Activated T-cell treated with anti-CD3 and anti-CD28 coated beads for 48 hours (primary cell): ENCODE results near the gene KRTAP4-9.
"Not testable (repeated sequence)": the region's sequence is repeated elsewhere in the genome, so short reads cannot be mapped to it uniquely, and the experiment has no call there.

ENCODE experiments used
- DNase-seq: peaks from one replicate; pipeline ENCODE4 v3.0.0-alpha.2; 2020; ENCODE audit warnings: low read depth

Gene KRTAP4-9

DNA sequence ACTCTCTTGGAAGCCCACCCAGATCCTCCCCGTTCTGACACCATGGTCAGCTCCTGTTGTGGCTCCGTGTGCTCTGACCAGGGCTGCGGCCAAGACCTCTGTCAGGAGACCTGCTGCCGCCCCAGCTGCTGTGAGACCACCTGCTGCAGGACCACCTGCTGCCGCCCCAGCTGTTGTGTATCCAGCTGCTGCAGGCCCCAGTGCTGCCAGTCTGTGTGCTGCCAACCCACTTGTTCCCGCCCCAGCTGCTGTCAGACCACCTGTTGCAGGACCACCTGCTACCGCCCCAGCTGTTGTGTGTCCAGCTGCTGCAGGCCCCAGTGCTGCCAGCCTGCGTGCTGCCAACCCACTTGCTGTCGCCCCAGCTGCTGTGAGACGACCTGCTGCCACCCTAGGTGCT, at the start of gene KRTAP4-9:
Gene KRTAP4-9 (plus strand): TSS at position 43 of the 400 bp plus-strand sequence. CDS start 0 bp downstream, at position 43.
- DNase-seq, result not testable (repeated sequence)

DNA sequence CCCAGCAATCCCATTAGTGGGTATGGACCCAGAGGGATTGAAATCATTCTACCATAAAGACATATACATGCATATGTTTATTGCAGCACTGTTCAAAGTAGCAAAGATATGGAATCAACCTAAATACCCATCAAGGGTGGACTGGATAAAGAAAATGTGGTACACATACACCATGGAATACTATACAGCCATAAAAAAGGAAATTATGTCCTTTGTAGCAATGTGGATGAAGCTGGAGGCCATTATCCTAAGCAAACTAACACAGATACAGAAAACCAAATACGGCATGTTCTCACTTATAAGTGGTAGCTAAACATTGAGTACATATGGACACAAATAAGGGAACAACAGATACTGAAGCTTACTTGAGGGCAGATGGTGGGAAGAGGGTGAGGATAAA, 47.6 kb upstream of the KRTAP4-9 start:
- no peak for DNase-seq

DNA sequence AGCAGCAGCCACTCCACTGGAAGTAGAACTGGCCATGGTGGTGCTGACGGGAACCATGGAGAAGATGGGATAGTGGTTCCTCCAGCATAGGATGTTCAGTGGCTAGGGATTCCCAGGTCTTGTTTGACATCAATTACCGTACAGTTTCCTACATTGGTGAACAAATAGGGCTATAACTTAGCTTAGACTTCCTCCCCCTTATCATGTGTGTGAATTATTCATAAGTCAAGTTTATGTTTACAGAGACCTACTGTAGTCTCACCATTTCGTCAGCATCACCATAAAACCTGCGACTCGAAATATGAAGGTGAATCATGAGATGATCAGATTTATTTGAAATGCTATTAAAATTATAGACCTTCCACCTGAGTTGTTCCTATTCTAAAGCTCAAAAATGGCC, 46.4 kb upstream of the KRTAP4-9 start:
- DNase-seq, result no peak

DNA sequence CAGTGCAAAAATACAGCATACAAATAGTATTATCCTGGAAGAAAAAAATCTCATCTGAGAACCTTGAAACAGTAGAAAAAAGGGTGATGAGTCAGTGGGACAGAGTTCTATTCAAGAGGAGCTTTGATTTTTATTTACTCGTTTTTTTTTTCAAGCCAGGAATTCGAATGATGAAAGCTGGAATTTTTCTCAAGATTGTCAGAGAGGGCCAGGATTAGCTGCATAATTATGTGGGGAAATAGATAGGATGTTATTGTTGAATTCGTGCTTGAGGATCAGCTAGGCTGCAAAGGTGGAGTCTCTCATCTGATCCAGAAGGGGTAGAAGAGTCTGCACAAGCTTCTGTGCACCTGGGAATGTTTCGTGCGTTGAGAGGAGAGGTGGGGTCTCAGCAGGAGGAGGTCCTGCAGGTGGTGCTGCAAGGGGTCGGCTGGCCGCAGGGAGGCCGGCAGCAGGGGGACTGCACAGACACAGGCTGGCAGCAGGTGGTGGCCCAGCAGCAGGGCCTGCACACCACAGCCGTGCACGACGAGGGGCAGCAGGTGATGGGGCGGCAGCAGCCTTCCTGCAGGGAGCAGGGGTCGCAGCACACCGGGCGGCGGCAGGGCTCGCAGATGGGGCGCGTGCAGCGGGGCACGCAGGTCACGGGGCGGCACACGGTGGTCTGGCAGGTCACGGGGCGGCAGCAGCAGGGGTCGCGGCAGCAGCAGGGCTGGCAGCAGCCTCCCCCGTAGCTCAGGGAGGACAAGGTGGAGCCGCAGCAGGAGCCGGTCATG, 45.7 kb upstream of the KRTAP4-9 start:
- DNase-seq, result not testable (repeated sequence)

DNA sequence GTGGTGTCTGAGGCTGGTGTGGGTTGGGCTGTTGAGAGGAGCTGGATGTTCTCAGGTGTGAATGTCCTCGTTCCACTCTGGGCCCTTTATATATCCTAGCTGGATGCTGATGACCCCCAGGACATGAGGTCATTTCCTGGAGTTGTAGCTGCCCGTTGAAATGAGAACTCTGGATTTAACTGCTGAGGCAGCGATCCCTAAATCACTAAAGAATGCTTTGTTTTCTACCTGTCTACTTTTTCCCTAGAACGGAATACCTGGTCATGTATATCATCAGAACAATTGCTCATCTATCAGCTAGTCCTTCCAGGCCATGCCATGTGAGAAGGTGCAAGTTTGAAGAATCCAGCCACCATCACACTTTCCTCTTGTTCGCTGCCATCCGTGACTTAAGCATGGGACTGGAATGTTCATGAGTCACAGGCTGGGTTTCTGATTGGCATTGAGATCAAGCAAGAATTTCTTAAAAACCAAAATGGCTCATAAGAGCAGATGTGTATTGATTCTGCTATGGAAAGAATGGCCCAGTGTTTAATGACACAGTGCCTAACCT, 45.1 kb upstream of the KRTAP4-9 start, which contains the start of gene KRTAP2-3:
Gene KRTAP2-3 (minus strand): TSS at position 63 of the 553 bp plus-strand sequence. CDS start 64 bp downstream, outside the sequence.
- DNase-seq, result no peak

DNA sequence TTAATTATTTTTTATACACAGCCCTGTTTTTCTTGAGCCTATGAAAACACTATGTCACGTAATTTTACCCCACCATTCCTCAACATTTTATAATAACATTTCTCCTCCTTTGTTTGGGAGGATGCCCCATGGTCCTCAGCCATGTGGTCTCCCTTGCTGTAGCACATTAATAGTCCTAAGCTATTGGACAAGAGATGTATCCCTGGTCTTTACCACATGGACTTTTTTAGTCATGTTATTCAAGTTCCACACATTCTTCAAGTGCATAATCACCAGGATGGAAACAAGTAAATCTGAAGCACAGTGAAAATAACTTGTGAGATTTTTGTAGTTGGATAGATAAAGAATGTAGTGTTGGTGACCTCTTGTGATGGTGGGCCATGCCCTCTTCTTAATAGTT, 43.2 kb upstream of the KRTAP4-9 start:
- DNase-seq, result no peak

DNA sequence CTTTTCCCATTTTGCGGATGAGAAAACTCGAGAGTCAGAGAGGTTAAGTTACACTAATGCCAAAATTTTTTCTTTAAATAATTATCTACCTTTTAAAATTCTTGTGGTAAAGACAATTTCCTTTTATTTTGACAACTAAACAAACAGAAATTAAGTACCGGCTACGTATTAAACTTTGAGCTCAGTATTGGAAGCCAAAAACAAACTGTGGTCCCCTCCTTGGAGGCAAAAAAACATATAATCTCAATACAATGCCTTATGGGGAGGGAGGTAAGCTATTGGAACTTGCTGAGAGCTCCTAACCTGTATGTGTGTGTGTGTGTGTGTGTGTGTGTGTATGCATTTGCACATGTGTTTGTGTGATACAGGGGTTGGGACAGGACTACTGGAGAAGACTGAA, 41.7 kb upstream of the KRTAP4-9 start:
- no peak for DNase-seq

DNA sequence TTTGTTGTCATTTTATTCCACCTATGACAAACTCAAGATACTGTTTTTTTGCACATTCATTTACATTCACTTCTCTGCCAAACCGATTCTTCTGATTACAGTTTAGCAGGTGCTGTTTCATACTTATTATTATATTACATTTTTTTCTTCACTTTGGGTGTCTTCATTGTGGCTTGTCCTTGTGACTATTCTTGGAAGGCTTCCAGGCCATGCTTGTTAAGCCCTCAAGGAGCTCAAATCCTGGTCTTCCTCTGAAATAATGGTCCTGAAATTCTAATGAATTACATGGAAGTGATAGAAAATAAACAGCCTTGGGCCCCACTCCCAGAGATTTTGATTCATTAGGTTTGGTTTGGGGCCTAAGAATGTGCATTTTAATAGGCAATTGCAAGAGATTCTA, 40.9 kb upstream of the KRTAP4-9 start:
- DNase-seq, result no peak

DNA sequence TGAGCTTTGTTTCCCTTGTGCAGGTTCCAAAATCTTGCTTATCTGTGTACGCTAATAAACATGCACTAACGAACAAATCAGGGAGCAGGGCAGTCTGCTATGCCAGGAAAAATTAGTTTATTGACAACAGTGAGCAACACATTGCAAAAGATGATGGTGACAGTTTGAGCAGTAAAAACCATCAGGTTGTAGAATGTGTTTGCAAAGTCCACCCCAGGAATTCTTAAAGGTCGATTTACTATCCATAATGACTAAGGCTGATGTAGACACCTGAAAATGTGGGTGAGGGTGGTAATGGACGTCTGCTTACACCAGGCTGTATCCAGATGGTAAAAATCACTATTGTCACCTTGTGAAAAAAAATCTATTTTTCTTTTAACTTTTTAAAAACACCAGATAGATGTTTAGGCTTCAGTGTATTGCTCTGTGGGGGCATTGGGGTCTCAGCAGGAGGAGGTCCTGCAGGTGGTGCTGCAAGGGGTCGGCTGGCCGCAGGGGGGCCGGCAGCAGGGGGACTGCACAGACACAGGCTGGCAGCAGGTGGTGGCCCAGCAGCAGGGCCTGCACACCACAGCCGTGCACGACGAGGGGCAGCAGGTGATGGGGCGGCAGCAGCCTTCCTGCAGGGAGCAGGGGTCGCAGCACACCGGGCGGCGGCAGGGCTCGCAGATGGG, 40.0 kb upstream of the KRTAP4-9 start:
- DNase-seq, result not testable (repeated sequence)

DNA sequence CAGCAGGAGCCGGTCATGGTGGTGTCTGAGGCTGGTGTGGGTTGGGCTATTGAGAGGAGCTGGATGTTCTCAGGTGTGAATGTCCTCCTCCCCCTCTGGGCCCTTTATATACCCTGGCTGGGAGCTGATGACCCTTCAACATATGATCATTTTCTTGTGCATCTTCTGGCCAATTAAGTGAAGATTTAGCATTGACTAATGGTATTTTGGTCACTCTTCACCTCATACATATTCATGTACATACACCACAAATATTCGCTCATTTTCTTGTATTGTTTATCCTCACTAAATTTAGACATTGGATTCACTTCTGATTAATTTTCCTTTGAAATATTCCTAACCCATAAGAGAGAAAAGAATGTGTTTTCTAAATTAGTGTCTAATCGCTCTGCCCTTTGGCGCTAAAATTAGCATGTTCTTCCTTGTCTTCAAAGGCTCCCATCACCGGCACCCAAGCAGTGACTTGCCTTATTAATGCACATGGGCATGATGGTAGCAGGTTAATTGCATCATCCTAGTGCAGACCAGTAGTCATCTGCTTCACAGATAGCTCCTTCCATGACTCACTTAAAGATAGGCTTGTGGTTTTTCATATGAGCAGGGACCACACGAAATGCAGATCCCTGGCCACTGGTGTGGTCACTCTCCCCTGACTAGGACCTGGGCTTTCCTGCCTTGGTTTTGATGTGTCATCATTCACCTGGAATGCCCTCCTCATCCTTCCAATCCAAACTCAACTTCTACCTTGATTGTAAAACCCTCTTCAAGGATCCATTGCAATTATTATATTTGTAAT, 39.2 kb upstream of the KRTAP4-9 start, which contains the start of gene KRTAP2-4:
Gene KRTAP2-4 (minus strand): TSS at position 51 of the 796 bp plus-strand sequence. CDS start 34 bp downstream, at position 17.
- DNase-seq, result no peak

DNA sequence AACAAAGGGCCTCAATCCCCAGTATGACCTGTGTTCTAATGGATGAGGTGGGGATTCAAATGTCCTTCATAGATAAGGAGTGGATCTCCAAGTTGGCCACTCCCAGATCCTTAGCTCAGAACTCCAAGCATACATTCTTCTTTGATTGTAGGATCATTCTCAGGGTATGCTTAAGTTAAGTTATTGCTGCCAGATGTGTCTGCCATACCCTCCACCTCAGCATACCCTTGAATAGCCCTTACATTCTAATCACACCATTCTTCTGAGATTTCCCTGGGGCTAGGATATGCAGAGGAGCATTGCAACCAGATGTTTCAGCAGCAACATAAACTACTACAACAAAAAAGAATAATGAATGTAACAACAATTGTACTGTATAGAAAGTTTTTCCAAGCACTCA, 37.9 kb upstream of the KRTAP4-9 start:
- no peak for DNase-seq

DNA sequence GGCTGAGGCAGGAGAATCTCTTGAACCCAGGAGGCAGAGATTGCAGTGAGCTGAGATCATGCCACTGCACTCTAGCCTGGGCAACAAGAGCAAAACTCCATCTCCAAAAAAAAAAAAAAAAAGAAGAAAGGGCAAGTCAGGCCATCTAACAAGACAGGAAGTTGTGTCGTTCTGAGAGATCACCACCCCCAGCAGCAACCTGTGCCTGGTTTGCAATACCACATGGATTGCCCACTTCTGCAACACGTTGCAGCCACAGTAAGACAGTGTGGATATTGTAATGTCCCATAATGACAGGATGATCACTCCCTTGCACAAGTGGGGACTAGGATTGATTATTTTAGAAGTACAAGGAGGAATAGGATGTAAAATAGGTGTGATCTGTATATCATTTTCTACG, 36.2 kb upstream of the KRTAP4-9 start:
- no peak for DNase-seq

DNA sequence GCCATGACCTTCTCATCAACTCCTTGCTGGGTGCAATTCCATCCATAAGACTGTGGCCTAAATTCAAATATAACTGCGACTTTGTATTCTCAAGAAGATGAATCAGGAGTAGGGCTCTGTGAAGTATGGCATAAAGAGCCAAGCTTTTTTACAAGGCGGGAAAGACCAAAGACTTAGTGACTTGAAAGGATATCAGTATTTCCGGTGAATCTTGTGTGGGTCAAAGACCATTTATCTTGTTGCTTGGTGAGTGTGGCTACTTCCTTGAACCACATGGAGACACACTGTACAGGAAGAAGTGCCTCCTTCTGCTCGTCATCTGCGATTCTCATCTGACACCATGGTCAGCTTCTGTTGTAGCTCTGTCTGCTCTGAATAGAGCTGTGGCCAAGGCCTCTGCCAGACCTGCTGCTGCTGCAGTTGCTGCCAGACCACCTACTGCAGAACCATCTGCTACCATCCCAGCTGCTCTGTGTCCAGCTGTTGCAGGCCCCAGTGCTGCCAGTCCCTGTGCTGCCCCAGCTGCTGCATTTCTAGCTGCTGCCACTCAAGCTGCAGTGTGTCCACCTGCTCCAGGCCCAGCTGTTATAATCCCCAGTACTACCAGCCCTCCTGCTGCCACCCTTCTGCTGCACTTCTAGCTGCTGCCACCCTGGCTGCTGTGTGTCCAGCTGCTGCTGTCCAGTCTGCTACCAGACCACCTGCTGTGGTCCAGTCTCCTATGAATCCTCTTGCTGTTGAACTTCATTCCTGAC, 33.4 kb upstream of the KRTAP4-9 start:
- DNase-seq, result no peak

DNA sequence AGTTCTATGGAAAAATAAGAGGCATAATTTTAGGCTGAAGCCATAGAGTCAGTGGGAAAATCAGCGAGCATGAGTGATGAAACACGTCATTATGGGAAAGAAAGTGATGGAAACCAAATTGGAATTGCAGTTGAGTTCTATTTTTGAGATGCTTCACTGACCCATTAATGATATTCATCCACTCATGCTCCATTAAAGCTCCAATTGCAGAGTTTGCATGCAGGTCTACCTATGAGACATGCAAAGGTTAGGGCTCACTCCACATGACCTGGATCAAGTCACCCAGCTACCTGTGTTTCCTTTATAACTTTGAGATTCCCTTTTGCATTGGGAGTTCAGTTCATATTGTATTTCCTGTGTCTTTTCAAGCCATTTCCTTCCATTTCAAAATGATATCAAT, 31.5 kb upstream of the KRTAP4-9 start:
- DNase-seq, result no peak

DNA sequence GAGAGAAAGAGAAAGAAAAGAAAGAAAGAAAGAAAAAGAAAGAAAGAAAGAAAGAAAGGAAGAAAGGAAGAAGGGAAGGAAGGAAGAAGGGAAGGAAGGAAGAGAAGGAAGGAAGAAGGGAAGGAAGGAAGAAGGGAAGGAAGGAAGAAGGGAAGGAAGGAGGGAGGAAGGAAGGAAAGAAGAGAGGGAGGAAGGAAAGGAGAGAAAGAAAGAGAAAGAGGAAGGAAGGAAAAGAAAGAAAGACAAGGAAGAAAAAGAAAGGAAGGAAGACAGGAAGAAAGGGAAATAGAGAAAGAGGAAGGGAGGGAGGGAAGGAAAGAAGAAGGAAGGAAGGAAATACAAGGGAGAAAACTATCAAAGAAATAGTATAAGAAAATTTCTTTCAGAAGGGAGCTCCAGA, 28.4 kb upstream of the KRTAP4-9 start:
- no peak for DNase-seq

DNA sequence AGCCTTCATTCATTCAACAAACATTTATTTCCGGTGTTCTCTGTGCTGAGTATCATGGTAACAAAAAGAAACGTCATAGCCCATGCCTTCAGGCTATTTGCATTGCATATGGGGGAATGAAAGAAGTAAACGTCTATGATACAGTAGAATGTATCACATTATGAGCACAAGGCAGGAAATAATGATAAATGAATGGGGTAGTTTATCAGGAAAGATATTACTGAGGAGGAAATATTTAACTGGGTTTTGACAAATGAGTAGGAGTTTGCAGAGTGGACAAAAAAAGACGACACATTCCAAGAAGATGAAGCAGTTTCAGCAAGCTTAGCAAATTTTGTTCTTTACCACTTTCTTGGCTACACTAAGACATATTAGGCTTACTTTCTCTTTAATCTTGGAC, 22.6 kb upstream of the KRTAP4-9 start:
- DNase-seq, result no peak

DNA sequence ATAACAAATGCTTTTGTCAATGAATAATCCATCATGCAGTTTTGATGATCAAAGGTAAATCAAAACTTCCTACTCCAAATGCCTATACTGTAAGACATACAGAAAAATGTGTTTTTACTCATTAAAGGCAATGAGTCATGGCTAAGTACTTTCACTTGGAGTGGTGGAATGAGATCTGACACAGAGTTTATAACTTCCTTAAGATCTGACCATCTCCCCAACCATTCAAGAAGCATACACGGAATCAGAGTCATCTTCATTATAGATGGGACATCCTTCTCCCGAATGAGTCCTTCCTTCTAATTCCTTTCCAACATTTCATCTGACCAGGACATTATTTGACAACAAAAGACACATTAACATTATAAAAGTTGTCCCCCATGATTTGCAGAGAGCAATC, 21.8 kb upstream of the KRTAP4-9 start:
- DNase-seq, result not testable (repeated sequence)

DNA sequence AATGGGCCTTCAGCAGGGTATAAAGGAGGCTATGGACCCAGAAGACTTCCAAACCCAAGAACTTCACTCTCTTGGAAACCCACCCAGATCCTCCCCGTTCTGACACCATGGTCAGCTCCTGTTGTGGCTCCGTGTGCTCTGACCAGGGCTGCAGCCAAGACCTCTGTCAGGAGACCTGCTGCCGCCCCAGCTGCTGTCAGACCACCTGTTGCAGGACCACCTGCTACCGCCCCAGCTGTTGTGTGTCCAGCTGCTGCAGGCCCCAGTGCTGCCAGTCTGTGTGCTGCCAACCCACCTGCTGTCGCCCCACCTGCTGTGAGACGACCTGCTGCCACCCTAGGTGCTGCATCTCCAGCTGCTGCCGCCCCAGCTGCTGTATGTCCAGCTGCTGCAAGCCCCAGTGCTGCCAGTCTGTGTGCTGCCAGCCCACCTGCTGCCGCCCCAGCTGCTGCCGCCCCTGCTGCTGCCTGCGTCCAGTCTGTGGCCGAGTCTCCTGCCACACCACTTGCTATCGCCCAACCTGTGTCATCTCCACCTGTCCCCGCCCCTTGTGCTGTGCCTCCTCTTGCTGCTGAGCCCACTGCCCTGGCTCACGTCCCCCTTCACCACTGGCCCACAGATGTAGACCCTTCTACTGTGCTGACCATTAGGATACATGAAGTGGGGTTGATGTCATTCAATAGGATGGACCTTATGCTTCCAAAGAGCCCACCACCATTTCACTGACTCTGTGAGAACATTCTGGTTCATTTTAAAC, 20.9 kb upstream of the KRTAP4-9 start, which contains the start of gene KRTAP4-7:
Gene KRTAP4-7 (plus strand): TSS at position 51 of the 757 bp plus-strand sequence. CDS start 57 bp downstream, at position 108.
- not testable (repeated sequence) for DNase-seq

DNA sequence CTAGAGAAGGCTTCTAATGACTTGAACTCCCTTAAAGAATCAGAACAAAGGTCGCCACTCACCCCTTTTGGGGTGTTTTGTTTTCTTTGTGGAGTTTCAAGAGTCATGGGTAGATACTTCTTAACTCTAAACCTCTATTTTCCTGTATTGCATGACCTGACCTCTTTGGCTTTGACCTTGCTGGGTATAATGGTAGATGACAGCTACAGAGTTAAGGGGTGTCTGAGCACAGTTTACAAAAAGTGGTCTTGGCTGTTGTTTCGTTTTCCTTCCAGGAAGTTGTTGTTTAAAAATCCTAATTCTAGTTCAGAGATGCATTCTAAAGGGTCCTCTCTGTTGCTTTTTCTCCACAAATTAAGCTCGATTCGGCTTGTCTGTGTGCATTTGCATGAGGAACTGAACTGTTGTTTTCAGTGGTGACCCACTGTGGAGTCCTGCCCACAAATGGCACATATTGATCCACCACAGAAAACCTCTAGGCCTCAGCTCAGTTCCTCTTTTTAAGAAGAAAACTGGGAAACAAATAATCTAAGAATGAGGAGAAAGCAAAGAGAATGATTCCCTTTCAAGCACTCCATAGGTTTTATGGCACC, 16.3 kb upstream of the KRTAP4-9 start:
- not testable (repeated sequence) for DNase-seq

DNA sequence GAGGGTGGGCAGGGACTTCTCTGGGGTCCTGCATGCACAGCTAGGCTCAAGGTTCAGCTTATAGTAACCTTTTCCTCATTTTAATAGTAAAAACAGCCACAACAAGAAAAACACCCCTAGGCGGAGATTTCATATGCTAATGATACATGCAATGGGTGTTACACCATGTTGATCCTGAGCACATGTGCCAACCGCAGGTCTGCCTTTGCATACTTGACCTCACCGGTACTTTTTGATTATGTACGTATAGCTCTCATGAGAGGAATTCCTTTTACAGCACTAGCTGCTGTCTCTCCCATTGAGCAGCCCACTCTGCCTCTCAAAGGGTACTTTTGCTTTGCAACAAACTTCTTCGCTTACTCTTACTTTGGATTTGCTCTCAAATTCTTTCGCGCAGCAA, 9.1 kb upstream of the KRTAP4-9 start:
- no peak for DNase-seq
